Pancreas (tissue), 10 donors: ENCODE results near the gene CHD2. TPM values are rescaled to one million over a fixed set of nuclear protein-coding genes. Genes with fewer than 3 reads are reported as not detected.
"Not testable (repeated sequence)": the region's sequence is repeated elsewhere in the genome, so short reads cannot be mapped to it uniquely, and the experiment has no call there.

Experiments
- ATAC-seq, 4 donors: fragments of 200-7000 bp; cut with Tn5 transposase; one replicate each; pipeline versions ENCODE4 v1.8.0 to v1.9.1; 2020; ENCODE audit warnings: mild to moderate bottlenecking in 4 of 4, moderate library complexity in 4 of 4
- DNase-seq, 6 donors: peaks; one replicate each; pipeline ENCODE4 v3.0.0-alpha.2; 2020
- FAIRE-seq: peaks from 2 replicates; lab custom pipeline; 2012; peaks lifted over from hg19 to GRCh38; lab: Jason Lieb, UNC
- H3K27ac ChIP-seq, 4 donors: fragments of 200-600 bp; sonication (generic); 1 replicate in 3 of 4; 2 replicates in 1 of 4; pipeline versions ENCODE4 v1.5.0 to v1.8.0; 2020
- H3K27me3 ChIP-seq, 4 donors: fragments of 200-600 bp; one replicate each; pipeline ENCODE4 v1.8.0; 2021
- H3K36me3 ChIP-seq, 3 donors: fragments of 200-600 bp; sonication (generic) in 1 of 3; one replicate each; pipeline versions ENCODE4 v1.5.0 to v1.8.0; 2020 to 2021
- H3K4me1 ChIP-seq, 3 donors: fragments of 200-600 bp; one replicate each; pipeline ENCODE4 v1.8.0; 2021
- H3K4me3 ChIP-seq, 4 donors: fragments of 200-600 bp; sonication (generic) in 2 of 4; one replicate each; pipeline versions ENCODE4 v1.5.0 to v1.8.0; 2020 to 2021
- H3K9me3 ChIP-seq, 4 donors: fragments of 200-600 bp; one replicate each; pipeline ENCODE4 v1.8.0; 2021
- WGBS, 2 donors: extraction: QIAGEN DNeasy Blood & Tissue Kit; methylation state at CpG; one replicate each; pipeline ENCODE4 v1.1.7; 2013; 5-methylcytosine and 5-hydroxymethylcytosine counted together
- intact Hi-C, 3 donors: fragments of 100-400 bp; cut with DNase I; formaldehyde crosslinking; loops; one replicate each; pipeline versions ENCODE4 v1.11.1 to v1.14.2; 2022
- polyA plus RNA-seq, 2 donors: library from polyadenylated mRNA; stranded (reverse); fragments of 200-250 nt; gene quantifications; one replicate each; pipeline ENCODE4 v1.2.3, GENCODE V29; 2013
- total RNA-seq, 6 donors: library from RNA; stranded (reverse); fragmentation: NEBNext Ultra II Directional in 4 of 6; extraction: Animal tissue kit (Norgen Biotek cat#: 25700) in 4 of 6; gene quantifications; one replicate each; pipeline versions ENCODE4 v1.2.1 to v1.2.4, GENCODE V29; 2021 to 2023
- TF ChIP-seq, protein P1 (sequence below), 4 donors: fragments of 200-600 bp; sonication (generic) in 3 of 4; IDR thresholded peaks; one replicate each; pipeline versions ENCODE4 v1.5.0 to v1.8.0; 2021; ENCODE audit warnings: antibody characterized with exemption in 4 of 4
- donor health status: healthy with polysubstance abuse.
- donor health status: DM: no; HTN: no; CAD: no; lungs with moderate emphysema.
- donor health status: DM: no; HTN: no; CAD: no.
- donor health status: control.
- donor health status: control.
- donor health status: Bipolar disorder and iron deficiency.
- donor health status: DM: yes; HTN: yes; CAD: no.
- donor health status: DM: no; HTN: no; CAD: no.
- donor health status: DM: no; HTN: no; CAD: no.
- donor health status: DM: yes; HTN: yes; CAD: no.

CHD2 gene
- total and polyA plus RNA-seq, 8 donors, result 27.7 to 86.3 (median 44.0) TPM

- no peaks in the 10 kb centered on the region for H3K36me3 ChIP-seq
- H3K4me1 ChIP-seq, result peaks cover 0 to 5% (median 4%) of the 10 kb centered on the region in 3 donors
- no peak overlapping the region for H3K27ac ChIP-seq
- intact Hi-C loops, result no loop called here
- FAIRE-seq (no peak), DNase-seq (peak in 1 of 6 donors; percentile 12), ATAC-seq (no peak)
- H3K9me3 ChIP-seq, result no peaks in the 10 kb centered on the region
- TF ChIP-seq, protein P1, sequence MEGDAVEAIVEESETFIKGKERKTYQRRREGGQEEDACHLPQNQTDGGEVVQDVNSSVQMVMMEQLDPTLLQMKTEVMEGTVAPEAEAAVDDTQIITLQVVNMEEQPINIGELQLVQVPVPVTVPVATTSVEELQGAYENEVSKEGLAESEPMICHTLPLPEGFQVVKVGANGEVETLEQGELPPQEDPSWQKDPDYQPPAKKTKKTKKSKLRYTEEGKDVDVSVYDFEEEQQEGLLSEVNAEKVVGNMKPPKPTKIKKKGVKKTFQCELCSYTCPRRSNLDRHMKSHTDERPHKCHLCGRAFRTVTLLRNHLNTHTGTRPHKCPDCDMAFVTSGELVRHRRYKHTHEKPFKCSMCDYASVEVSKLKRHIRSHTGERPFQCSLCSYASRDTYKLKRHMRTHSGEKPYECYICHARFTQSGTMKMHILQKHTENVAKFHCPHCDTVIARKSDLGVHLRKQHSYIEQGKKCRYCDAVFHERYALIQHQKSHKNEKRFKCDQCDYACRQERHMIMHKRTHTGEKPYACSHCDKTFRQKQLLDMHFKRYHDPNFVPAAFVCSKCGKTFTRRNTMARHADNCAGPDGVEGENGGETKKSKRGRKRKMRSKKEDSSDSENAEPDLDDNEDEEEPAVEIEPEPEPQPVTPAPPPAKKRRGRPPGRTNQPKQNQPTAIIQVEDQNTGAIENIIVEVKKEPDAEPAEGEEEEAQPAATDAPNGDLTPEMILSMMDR (IDR thresholded peaks at IDR 0.05), result no peak
- no peak overlapping the region for H3K4me3 ChIP-seq
- H3K27me3 ChIP-seq, result no peaks in the 10 kb centered on the region
- 76 to 86% methylated on average over 18 of the region's 18 CpGs for WGBS, 2 donors
Observed at GRCh38 chr15:93058904-93059427, 158.8 kb downstream of the CHD2 start.

DNA sequence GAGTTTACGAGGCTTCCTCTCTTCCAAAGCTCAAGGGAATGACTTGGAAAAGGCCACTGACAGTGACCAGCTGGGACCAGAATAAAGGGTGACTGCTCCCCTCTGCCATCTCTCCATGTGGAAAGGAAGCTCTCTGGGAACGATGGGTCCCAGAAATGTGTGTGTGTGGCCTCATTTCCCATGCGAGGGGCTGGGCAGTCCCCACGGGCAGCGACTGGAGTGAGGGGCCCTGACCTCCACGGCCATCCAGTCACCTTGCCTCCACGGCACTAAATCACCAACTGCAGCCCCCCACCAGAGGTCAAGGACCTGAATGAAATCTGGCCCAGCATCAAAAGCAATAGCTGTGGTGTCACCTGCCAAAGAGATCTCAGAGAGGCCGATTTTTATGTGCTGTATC lies 159.3 kb downstream of the CHD2 start:
- DNase-seq, result peak in 1 of 6 donors; percentile 14
- Histone ChIP-seq H3K4me3 (no peak overlapping the region), H3K9me3 (no peaks in the 10 kb centered on the region), H3K27ac (no peak overlapping the region), H3K27me3 (no peaks in the 10 kb centered on the region), H3K36me3 (no peaks in the 10 kb centered on the region), H3K4me1 (peaks cover 0 to 5% (median 4%) of the 10 kb centered on the region in 3 donors)
- TF ChIP-seq, protein P1 (IDR thresholded peaks at IDR 0.05), result no peak
- ATAC-seq, result no peak
- no peak for FAIRE-seq
- intact Hi-C loops, result no loop called here
- WGBS, 2 donors, result 60 to 64% methylated on average over 8 of the region's 8 CpGs

DNA sequence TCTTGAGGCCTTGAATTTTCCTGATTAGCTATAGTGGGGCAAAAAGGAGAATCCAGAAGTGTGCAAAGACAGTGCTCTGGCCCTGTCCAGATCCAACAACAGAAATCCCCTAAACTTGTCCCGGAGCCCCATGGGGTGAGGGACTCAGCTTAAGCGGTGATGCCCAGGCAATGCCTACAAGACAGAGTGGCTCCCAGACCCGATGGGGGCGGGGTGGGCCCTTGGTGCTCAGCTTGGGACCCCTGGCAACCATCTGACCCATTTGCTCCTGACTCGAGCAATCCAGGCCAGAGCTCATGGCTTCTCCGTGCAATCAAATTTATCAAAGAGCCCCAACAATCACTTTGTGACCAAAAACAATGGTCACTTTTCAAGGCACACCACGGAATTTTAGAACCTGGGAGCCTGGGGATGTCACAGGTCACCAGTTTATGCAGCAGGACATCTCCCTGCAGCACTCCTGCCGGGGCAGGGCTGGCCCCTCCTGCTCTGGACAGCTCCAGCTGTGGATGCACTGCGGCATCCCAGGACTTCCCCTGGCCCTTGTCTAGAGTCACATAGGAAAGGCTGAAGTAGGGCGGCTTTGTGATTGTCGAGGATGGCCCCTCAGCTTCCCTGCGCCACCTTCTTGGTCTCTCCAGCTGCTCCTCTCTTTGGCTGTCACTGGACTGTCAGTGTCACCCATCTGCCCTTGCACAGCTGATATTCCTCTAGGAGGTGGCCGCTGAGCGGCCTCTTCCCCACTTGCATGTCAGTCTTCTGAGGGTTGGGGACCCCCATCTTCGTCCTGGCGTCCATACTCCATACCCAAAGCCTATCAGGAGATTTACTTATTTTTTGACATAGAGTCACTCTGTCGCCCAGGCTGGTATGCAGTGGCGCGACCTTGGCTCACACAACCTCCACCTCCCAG lies 160.5 kb downstream of the CHD2 start:
- no peak overlapping the region for H3K4me3 ChIP-seq
- DNase-seq (peak in 2 of 6 donors; percentile 26 to 34), ATAC-seq (no peak), FAIRE-seq (no peak)
- H3K36me3 ChIP-seq, result no peaks in the 10 kb centered on the region
- TF ChIP-seq, protein P1 (IDR thresholded peaks at IDR 0.05), result no peak
- no peaks in the 10 kb centered on the region for H3K9me3 ChIP-seq
- WGBS, 2 donors, result 70 to 74% methylated on average over 19 of the region's 19 CpGs
- H3K4me1 ChIP-seq, result peaks cover 0 to 5% (median 4%) of the 10 kb centered on the region in 3 donors
- no peaks in the 10 kb centered on the region for H3K27me3 ChIP-seq
- H3K27ac ChIP-seq, result peak overlapping the region in 1 of 4 donors; percentile 12
- intact Hi-C loops, result no loop called here

GRCh38 chr15:93062628-93063261 lies 162.6 kb downstream of the CHD2 start:
- H3K4me1 ChIP-seq, H3K36me3 ChIP-seq, ATAC-seq, H3K27ac ChIP-seq, intact Hi-C loops, H3K4me3 ChIP-seq, FAIRE-seq, H3K27me3 ChIP-seq, H3K9me3 ChIP-seq: not testable (repeated sequence)
- DNase-seq, result peak in 1 of 6 donors; percentile 37
- 76 to 79% methylated on average over 10 to 11 of the region's 13 CpGs for WGBS, 2 donors

GRCh38 chr15:93063262-93063671 lies 163.1 kb downstream of the CHD2 start:
- Histone ChIP-seq H3K4me3 (no peak overlapping the region), H3K4me1 (peaks cover 0 to 5% (median 4%) of the 10 kb centered on the region in 3 donors), H3K27me3 (no peaks in the 10 kb centered on the region), H3K27ac (no peak overlapping the region), H3K9me3 (no peaks in the 10 kb centered on the region), H3K36me3 (no peaks in the 10 kb centered on the region)
- WGBS, 2 donors, result 44 to 46% methylated on average over 8 of the region's 8 CpGs
- TF ChIP-seq, protein P1 (IDR thresholded peaks at IDR 0.05), result no peak
- FAIRE-seq, result no peak
- peak in 1 of 4 donors; percentile 5 for ATAC-seq
- DNase-seq, result peak in 1 of 6 donors; percentile 29
- intact Hi-C loops, result no loop called here
